A204.1 (cell line): ENCODE data around the gene SIGLEC11.
"Not testable (repeated sequence)": the region's sequence is repeated elsewhere in the genome, so short reads cannot be mapped to it uniquely, and the experiment has no call there.

Experiments used
- FAIRE-seq: peaks from 2 replicates; lab custom pipeline; 2012; peaks lifted over from hg19 to GRCh38; lab: Jason Lieb, UNC

SIGLEC11 gene

DNA sequence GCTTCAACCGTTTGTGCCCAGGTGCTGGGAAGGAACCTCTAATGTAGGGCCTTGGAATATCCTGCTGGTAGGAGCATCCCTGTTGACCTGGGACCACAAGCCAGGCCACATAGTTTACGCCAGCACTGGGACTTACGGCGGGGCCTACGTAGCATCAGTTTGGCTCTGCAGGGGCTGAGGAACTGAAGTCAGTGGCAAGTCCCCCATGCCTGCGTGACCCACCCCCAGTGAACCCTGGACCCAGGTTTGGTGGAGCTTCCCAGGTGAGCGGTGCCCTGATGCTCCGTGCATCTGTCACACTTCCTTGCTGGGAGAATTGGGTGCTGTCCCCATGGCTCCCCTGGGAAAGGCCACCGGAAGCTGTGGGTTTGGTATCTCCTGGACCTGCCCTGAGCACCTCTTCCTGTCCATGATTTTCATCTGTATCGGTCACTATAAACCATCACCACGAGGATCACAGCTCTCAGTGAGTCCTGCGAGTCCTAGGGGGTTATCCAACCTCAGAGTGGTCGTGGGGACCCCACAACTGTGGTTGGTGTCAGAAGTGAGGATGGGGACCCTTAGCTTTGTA, 9.9 kb downstream of the SIGLEC11 start:
- no peak for FAIRE-seq

DNA sequence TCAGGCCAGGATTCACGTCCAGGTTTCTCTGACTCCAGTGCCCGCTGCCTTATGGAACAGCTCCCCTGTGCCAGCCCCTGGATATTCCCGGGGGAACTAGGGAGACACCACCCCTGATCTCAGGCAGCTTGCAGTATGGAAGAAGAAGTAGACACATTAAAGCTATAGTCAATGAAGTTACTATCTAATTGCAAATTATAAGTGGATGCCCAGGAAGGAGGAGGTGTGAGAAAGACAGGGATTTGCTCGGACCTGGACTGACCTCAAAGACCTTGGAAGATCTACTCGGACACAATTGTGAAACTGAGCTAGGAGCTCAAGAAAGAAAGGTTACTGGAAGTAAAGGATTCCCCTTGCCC, 10.4 kb downstream of the SIGLEC11 start:
- FAIRE-seq: no peak

DNA sequence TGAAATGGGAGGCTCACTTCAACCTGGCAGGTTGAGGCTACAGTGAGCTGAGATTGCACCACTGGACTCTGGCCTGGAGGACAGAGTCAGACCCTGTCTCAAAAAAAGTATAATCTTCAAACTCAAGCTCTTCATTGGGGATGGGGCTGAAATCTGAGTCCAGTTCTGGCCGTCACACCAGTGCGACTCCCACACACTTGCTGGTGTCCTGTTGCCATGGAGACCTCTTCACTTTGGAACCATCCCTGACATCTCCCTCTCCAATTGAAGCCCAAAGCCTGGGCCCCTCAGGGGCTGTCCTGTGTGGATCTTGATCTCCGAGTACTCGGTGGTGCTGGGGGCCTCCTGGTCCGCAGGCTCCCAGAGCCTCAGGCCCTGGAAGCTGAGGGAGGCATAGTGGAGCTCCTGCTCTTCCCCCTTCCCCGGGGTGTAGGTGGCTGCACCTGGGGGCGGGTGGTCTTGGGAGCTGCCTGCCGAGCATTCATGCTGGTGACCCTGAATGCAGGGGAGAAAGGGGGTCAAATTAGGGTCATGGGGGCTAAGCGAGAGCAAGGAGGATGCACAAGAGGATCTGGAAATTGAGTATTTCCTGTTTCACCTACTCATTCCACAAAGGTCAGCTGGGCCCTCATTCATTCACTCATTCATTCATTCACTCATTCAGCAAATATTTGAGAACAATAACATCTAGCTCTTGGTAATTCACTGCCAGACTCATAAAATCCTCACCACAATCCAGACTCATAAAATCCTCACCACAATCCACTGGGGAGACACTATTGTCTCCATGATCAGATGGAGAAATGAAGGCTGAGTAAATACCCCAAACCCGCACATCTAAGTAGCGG, 11.0 kb downstream of the SIGLEC11 start:
- FAIRE-seq: no peak

DNA sequence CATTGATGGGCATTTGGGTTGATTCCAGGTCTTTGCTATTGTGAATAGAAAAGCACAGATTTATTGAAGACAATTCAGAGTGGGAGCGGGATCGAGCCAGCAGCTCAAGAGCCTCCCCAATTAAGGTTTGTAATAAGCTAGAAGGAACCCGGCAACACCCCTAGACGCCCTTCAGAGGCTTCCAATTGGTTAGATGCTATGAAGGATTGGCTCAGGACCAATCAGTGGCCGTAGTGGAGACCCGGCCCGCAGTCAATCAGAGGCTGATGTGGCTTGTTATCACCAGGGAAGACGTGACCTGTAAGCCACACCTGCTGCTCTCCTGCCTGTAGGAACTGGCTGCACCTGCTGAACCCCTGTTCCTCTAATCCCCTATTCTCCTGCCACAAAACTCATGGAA, 14.6 kb downstream of the SIGLEC11 start:
- FAIRE-seq: no peak

DNA sequence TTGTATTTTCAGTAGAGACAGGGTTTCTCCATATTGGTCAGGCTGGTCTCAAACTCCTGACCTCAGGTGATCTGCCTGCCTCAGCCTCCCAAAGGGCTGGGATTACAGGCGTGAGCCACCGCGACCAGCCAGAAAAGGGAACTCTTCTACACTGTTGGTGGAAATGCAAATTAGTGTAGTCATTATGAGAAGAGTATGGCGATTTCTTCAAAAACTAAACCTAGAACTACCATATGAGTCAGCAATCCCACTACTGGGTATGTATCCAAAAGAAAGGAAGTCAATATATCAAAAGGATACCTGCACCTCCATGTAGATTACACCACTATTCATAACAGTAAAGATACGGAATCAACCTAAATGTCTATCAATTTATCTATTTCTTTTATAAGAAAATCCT, 16.4 kb downstream of the SIGLEC11 start:
- FAIRE-seq: not testable (repeated sequence)

DNA sequence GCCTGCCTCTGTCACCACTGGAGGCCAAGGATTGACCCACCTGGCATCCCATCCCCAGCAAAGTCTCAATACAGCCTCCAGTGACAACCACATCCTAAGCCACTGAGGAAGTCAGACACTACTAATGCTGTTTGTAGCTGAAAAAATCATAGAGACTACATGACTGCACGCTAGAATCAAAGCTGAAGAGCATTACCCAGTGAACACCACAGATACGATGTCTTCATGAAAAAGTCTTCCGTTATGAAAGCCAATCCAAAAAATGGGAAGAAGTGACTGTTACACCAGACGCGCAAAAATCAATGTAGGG, 20.5 kb downstream of the SIGLEC11 start:
- no peak for FAIRE-seq

DNA sequence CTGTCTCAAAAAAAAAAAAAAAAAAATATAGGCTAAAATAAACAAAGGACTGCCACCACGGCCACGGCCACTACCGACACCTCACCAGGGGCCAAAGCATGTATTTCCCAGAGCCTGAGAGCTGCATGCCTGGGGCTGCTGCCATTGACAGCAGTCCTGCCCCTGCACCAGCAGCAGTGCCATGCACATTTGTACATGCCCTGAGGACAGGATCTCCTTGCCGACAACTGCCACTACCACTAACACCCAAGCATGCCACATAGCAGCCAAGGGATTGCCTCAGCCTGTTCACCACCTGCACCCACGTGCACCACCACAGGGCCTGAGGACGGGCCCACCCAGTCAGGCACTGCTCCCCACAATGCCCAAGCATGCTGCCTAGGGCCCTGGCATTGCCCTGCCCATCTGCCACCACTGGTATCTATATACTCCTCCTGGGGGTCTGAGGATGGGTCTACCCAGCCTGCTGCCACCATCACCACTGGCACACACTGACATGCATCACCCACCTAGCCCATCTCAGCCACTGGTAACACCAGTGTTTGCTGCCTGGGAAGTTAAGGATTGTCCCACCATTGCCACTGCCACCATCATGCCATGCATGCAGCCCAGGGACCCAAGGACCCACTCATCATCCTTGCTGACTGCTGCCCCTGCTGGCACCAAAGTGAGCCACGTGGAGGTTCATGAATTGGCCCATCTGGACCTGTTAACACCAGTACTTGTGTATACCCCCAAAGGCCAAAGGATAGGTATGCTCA, 21.1 kb downstream of the SIGLEC11 start:
- FAIRE-seq: no peak

DNA sequence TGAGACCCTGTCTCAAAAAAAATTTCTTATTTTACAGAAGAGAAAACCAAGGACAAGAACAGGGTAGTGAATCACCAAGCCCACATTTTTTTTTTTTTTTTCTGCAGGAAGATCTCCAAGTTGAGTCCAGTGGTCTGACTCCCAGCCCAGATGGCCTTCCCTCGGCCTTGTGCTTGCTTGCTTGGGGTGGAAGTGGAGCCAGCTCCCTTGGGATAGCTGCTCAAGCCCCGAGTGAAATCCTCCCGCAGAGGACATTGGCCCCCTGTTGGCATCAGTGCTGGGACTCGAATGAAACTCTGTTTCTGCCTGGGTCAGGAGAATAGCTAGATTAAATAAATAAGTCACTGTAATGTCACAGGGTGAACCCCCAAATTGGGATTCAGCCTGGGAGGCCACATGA, 22.3 kb downstream of the SIGLEC11 start:
- no peak for FAIRE-seq

DNA sequence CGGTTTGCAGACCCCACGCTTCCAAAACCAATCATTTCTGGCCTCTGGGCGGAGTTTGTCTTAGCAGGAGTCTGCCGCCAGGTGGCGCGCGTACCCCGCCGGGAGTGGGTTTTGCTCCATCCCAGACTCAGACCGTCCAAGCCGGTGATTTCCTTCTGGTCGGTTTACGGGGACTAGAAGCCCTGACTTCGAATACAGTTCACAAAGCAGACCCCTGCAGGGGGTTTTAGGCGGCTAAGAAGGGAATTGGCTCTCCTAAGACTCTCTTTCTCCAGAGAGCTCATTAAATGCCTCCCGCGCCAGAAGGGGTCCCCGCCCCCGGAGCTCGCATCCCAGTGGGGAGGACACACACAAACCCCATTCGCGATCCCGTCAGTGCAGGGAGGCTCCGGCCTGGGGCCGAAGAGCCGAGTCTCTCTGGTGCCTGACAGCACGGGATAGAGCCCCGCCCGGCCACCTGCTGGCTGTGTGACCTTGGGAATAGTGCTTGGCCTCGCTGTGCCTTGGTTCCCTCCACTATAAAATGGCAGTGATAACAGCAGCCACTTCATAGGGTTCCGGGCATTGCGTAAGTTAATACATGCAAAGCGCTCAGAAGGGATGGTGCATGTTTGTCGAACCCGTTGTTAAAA, 23.1 kb downstream of the SIGLEC11 start:
- FAIRE-seq: no peak

DNA sequence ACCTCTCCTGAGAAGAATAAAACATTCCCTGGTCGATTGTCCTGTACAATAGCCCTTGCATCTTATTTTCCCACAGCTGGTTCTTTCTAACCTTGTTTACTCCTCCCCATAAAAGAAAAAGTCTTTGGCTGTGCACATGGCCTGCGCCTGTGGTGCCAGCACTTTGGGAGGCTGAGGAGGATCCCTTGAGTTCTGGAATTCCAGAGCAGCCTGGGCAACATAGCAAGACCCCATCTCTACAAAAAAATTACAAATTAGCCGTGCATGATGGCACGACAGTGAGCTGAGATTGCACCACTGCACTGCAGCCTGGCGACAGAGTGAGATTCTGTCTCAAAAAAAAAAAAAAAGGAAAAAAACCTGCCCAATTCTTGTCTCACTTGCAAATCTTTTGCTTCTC, 24.4 kb downstream of the SIGLEC11 start:
- FAIRE-seq: no peak

DNA sequence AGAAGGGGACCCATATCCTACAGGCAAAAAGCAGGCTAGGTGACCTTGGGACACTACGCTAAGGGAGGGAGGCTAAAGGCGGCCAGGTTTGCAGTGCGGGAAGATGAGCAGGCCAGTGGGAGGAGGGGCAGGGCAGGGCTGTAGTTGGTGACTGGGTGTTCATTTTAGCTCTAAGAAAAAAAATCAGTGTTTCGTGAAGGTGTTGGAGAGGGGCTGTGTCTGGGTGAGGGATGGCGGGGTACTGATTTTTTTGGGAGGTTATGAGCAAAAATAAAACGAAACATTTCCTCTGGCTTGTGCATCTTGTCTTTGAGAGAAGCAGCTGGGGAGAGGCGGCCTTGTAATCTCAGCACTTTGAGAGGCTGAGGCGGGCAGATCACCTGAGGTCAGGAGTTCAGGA, 27.3 kb downstream of the SIGLEC11 start:
- no peak for FAIRE-seq

DNA sequence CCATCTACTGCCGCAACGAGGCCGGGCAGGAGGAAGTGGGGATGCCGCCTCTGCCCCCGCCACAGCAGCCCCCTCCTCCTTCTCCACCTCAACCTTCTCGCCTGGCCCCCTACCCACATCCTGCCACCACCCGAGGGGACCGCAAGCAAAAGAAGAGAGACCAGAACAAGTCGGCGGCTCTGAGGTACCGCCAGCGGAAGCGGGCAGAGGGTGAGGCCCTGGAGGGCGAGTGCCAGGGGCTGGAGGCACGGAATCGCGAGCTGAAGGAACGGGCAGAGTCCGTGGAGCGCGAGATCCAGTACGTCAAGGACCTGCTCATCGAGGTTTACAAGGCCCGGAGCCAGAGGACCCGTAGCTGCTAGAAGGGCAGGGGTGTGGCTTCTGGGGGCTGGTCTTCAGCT, 28.2 kb downstream of the SIGLEC11 start:
- FAIRE-seq: no peak

DNA sequence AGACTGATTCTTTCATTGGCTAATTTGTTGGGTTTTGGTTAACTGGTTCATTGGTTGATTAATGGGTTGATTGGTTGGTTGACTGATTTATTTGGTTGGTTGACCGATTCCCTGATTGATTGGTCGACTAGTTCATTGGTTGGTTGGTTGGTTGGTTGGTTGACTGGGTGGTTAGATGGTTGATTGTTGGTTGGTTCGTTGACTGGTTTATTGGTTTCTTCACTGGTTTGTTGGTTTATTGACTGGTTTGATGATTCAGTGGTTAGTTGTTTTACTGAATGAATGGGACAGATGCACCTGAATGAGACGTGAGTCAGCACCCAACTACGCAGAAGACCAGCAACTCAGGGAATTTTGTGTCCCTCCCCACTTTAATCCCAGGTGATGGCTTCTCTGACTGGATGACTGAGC, 28.9 kb downstream of the SIGLEC11 start:
- FAIRE-seq: no peak

DNA sequence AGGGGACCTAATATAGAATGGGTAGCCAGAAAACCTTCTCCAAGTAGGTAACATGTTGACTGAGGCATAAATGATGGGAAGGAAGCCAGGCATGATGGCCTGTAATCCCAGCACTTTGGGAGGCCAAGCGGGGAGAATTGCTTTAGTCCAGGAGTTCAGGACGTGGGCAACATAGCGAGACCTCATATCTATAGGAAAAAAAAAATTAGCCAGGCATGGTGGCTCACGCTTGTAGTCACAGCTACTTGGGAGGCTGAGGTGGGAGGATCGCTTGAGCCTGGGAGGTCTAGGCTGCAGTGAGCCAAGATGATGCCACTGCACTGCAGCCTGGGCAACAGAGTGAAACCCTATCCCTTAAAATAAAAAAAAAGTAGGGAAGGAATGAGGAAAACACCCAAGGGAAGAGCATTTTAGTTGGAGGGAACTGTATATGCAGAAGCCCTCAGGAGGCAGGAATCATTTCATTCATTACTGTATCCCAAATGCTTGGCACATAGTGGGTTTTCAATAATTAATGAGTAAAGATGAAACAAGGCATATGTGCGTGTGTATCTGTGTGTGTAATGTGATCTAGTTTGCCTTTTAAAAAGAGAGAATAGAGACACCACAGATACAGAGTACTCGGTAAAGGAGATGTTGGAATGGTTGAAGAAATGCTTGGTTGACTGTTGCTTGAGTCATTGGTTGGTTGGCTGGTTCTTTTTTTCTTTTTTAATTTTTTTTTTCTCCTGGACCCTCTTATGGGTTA, 29.5 kb downstream of the SIGLEC11 start:
- no peak for FAIRE-seq

DNA sequence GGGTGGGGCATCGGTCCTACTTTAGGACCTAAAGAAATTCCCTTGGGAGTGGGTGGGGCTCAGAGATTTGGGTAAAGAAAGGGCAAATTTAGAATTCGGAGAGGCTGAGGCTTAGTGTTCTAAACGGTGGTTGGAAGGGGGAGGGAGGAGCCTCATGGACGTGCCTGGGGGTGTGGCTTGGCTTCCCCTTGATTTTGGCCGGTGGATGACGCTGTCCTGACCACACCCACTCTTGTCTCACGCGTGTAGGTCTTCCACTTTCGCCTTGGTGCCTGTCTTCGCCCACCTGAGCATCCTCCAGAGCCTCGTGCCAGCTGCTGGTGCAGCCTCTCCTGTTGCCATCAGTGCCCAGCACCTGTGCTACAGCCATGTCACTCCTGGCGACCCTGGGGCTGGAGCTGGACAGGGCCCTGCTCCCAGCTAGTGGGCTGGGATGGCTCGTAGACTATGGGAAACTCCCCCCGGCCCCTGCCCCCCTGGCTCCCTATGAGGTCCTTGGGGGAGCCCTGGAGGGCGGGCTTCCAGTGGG, 30.4 kb downstream of the SIGLEC11 start:
- no peak for FAIRE-seq

DNA sequence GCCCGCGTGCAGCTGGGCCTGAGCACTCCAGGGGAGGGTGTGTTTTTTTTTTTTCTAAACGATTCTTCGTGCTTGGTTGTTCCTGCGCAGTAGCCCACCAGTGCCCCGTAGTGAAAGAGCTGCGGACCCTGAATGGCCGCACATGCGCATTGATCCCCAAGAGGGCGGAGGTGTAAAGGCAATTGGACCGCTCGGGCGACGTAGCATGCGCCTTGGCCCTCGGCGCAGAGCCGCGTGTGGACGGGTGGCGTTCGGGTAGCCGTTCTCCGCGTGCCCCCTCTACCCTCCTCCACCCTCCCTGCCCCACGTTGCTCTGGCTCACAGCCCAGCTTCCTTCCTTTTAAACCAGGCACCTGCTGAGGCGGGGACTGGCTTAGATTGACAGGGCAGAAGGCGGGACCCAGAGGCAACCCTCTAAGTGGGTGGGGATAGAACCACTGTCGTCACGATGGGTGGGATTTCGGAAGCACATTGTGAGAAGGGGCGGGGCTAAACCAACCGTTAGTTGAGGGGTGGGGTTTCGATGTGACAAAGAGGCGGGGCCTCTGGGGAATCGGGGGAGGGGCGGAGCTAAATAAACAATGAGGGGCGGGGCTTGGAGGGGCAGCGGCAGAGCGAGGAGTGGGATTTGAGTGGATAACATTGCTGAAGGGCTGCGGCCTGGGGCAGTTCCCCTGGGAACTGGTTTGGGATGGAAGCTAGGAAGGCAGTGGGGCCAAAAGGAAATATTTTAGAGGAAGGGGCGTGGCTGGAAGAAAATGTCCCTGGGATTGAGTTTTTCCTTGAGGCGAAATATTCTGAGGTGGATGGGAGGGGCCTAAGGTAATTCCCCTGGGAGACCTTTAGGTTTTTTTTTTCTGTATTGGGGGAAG, 31.1 kb downstream of the SIGLEC11 start:
- peak; percentile 51 for FAIRE-seq

DNA sequence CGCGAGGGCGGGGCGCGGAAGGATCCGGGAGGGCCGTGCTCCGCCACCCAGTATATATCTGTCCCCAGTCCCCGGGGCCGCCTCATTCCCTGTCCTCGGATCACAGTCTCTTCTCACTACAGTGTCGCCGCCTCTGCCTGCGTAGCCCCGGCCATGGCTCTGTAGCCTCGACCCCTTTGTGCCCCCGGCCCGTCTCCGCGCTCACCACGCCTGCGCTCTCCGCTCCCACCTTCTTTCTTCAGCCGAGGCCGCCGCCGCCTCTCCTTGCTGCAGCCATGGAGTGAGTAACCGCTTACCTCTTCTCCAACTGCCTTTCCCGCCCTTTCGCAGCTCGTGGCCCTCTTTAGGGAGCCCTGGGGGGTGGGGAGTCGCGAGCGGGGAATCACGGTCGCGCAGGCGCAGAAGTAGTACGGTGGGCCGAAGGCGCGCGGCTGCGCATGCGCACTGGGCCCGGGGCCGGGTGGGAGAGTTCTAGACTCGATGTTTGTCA, 31.8 kb downstream of the SIGLEC11 start, which contains the start of the genes ATF5 and NUP62:
ATF5 (plus strand) TSS at position 85 of the 490 bp plus-strand sequence. CDS start 1,646 bp downstream, outside the sequence.
NUP62 (minus strand) TSS at position 384 of the 490 bp plus-strand sequence. CDS start 19,697 bp downstream, outside the sequence.
- FAIRE-seq: no peak

DNA sequence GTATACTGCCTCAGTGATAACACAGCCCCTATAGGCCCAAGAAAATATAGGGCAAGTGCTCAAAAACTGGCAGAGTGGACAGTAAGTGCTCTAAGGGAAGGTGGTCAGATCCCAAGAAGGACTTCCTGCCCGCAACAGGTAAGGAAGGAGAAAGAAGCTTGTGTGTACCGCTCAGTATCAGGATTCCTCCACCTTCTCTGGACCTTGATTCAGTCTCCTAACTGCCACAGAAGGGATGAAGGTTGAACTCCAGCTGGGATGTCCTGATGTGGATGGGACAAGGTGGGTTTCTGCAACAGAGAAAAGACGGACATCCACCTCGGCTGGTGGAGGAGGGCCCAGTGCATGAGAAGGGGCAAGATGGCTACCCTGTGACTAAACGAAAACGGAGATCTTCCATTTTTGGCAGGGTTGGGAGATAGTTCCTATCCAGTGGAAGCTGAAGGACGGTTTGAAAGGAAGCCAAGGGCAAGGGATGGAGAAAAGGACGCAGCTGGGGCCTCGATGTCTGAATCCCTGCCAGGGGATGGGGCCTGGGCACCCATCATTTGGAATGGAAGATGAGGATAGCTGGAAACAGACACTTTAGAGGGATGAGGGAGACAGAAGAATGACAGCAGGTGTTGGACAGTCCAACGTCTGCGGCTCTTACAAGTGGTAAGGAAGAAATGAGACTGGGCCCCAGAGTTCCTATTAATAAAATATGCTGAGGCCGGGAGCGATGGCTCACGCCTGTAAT, 33.3 kb downstream of the SIGLEC11 start:
- FAIRE-seq: no peak

DNA sequence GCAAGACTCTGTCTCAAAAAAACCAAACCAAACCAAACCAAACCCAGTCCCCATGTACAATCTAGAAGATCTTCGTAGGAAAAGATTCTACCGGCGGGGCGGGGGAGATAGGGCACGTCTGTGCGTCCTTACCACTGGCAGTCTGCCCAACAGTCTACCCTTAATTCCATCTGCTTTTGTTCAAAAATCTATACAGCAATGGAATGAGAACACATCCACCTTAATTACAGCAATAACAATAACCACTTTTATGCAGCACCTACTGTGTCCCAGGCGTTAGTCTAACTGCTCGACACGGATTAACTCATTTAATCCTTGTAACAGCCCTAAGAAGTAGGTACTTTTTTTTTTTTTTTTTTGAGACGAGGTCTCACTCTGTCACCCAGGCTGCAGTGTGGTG, 34.5 kb downstream of the SIGLEC11 start:
- no peak for FAIRE-seq

DNA sequence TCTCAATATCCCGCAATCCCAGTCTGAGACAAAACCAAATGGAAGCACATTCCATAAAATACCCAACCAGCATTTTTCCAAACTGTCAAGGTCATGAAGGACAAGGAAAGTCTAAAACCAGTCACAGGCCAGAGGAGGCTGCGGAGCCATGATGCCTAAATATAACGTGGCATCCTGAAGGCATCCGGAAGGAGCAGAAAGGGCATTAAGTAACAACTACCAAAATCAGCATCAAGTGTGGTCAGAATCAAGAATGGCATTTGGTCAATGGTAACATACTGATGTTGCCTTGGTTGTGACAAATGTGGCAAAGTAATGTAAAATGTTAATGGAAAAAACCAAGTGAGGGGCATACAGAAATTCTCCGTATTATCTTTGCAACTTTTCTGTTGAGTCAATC, 35.5 kb downstream of the SIGLEC11 start:
- FAIRE-seq: no peak
